Caco-2 (cell line): ENCODE data around the gene CD151. TPM values are rescaled to one million over a fixed set of nuclear protein-coding genes. Genes with fewer than 3 reads are reported as not detected.
A peak's percentile ranks its signal among the peaks of the same experiment; 100 is the strongest.

Experiments used
- BruUV-seq: library from RNA; stranded (reverse); fragments of 400-500 nt; replicated peaks from 2 replicates; lab custom pipeline; 2021; lab: Mats Ljungman, UMichigan
- CTCF ChIA-PET: fragments of 300-600 bp; sonication (Branson Sonifier 250); formaldehyde crosslinking; loops from one replicate; lab custom pipeline; 2022; ENCODE audit warnings: antibody characterized with exemption; lab: Charles Lee
- POLR2A ChIA-PET: fragments of 300-600 bp; sonication (Branson Sonifier 250); formaldehyde crosslinking; loops from one replicate; lab custom pipeline; 2022; ENCODE audit warnings: antibody characterized with exemption; lab: Charles Lee
- DNase-seq, 2 experiments: peaks; one replicate each; pipeline versions ENCODE4 v3.0.0 to v3.0.0-alpha.2; 2020 to 2022
- H3K27me3 ChIP-seq: replicated peaks from 2 replicates; pipeline ENCODE4 v1.6.0; 2011; ENCODE audit warnings: low read length; ENCODE audit not compliant: control insufficient read depth, insufficient read depth
- H3K36me3 ChIP-seq: 2 replicates; pipeline ENCODE4 v1.5.1; 2011; ENCODE audit warnings: low read length; ENCODE audit not compliant: control insufficient read depth, insufficient read depth
- H3K4me1 ChIP-seq: fragments of 250-450 bp; sonication (Bioruptor Pico); 2 replicates; pipeline ENCODE4 v1.5.1; 2020; ENCODE audit warnings: mild to moderate bottlenecking
- H3K4me3 ChIP-seq: 2 replicates; pipeline ENCODE4 v1.5.1; 2011; ENCODE audit warnings: low read depth, mild to moderate bottlenecking, control low read depth, low read length
- H3K9me3 ChIP-seq: fragments of 250-450 bp; sonication (Bioruptor Pico); 2 replicates; pipeline ENCODE4 v1.5.1; 2020; ENCODE audit warnings: mild to moderate bottlenecking, moderate library complexity
- H3K27ac Mint-ChIP-seq: one replicate; pipeline ENCODE4 v1.8.0; 2022; ENCODE audit warnings: mixed read lengths; ENCODE audit not compliant: unreplicated experiment
- H3K27me3 Mint-ChIP-seq: one replicate; pipeline ENCODE4 v1.8.0; 2022; ENCODE audit warnings: mixed read lengths; ENCODE audit not compliant: insufficient read depth, unreplicated experiment
- H3K36me3 Mint-ChIP-seq: one replicate; pipeline ENCODE4 v1.8.0; 2022; ENCODE audit warnings: mild to moderate bottlenecking, mixed read lengths; ENCODE audit not compliant: insufficient read depth, unreplicated experiment
- H3K4me1 Mint-ChIP-seq: one replicate; pipeline ENCODE4 v1.8.0; 2022; ENCODE audit warnings: low read depth, mixed read lengths; ENCODE audit not compliant: unreplicated experiment
- H3K4me3 Mint-ChIP-seq: one replicate; pipeline ENCODE4 v1.8.0; 2022; ENCODE audit warnings: mild to moderate bottlenecking, moderate library complexity, mixed read lengths; ENCODE audit not compliant: unreplicated experiment
- H3K9me3 Mint-ChIP-seq: one replicate; pipeline ENCODE4 v1.8.0; 2022; ENCODE audit warnings: mixed read lengths; ENCODE audit not compliant: unreplicated experiment
- CTCF ChIP-seq, 2 experiments: fragments of 200-600 bp in 1 of 2; IDR thresholded peaks; 1 replicate in 1 of 2; 2 replicates in 1 of 2; pipeline versions ENCODE4 v1.5.1 to v1.8.0; 2011 to 2022; ENCODE audit warnings: antibody characterized with exemption in 1 of 2, control low read depth in 1 of 2, inconsistent platforms in 1 of 2, low read depth in 1 of 2, low read length in 1 of 2, mild to moderate bottlenecking in 1 of 2, moderate library complexity in 1 of 2; ENCODE audit not compliant: insufficient read depth in 1 of 2, severe bottlenecking in 1 of 2, unreplicated experiment in 1 of 2
- intact Hi-C: fragments of 100-400 bp; cut with micrococcal nuclease; formaldehyde crosslinking; loops from one replicate; pipeline ENCODE4 v1.10.0; 2022; ENCODE audit not compliant: unreplicated experiment
- total RNA-seq: library from RNA; stranded (reverse); gene quantifications from 2 replicates; pipeline ENCODE4 v1.2.3, GENCODE V29; 2022

CD151 gene
- total RNA-seq, 1 experiment from 2014 or later, result 268 TPM

- no peak for TF ChIP-seq CTCF (IDR thresholded peaks at IDR 0.05; ENCODE audit: insufficient read depth in 1 of 2, low read depth in 1 of 2, low read length in 1 of 2, severe bottlenecking in 1 of 2, unreplicated experiment in 1 of 2)
- Mint-ChIP-seq H3K4me1 (peaks cover 13% of the 10 kb centered on the region), H3K4me3 (no peak overlapping the region), H3K27ac (no peak overlapping the region), H3K36me3 (peaks cover 43% of the 10 kb centered on the region), H3K27me3 (no peaks in the 10 kb centered on the region), H3K9me3 (no peaks in the 10 kb centered on the region)
- no peaks in the 10 kb centered on the region for H3K27me3 ChIP-seq
- H3K36me3 ChIP-seq, result peaks cover 2% of the 10 kb centered on the region
- peaks cover 48% of the 10 kb centered on the region for H3K4me1 ChIP-seq
- POLR2A ChIA-PET, result no interaction called here
- no peaks in the 10 kb centered on the region for H3K9me3 ChIP-seq
- CTCF ChIA-PET, result interaction anchor here (0.6 kb wide), 1 partner anchor 12 kb away, joined by 4 read pairs; no protein-coding TSS in a partner anchor
- intact Hi-C loops, result no loop called here
- H3K4me3 ChIP-seq, result no peak overlapping the region
- no peak for DNase-seq
- BruUV-seq, result no TSS peak
Measured at GRCh38 chr11:823441-824291, 9.1 kb upstream of the CD151 start.

- BruUV-seq, result no TSS peak
- Mint-ChIP-seq H3K4me1 (peaks cover 13% of the 10 kb centered on the region), H3K27ac (no peak overlapping the region), H3K4me3 (no peak overlapping the region), H3K9me3 (no peaks in the 10 kb centered on the region), H3K36me3 (peaks cover 41% of the 10 kb centered on the region), H3K27me3 (no peaks in the 10 kb centered on the region)
- POLR2A ChIA-PET, result no interaction called here
- Histone ChIP-seq H3K9me3 (no peaks in the 10 kb centered on the region), H3K27me3 (no peaks in the 10 kb centered on the region), H3K36me3 (peaks cover 2% of the 10 kb centered on the region), H3K4me1 (peaks cover 44% of the 10 kb centered on the region), H3K4me3 (no peak overlapping the region)
- intact Hi-C loops, result no loop called here
- DNase-seq, result no peak
- CTCF ChIA-PET, result interaction anchor here (0.6 kb wide), 1 partner anchor 12 kb away, joined by 4 read pairs; no protein-coding TSS in a partner anchor
- no peak for TF ChIP-seq CTCF (IDR thresholded peaks at IDR 0.05; ENCODE audit: insufficient read depth in 1 of 2, low read depth in 1 of 2, low read length in 1 of 2, severe bottlenecking in 1 of 2, unreplicated experiment in 1 of 2)
Measured at GRCh38 chr11:824292-824880, 8.4 kb upstream of the CD151 start.

- Histone ChIP-seq H3K4me1 (peaks cover 49% of the 10 kb centered on the region), H3K9me3 (no peaks in the 10 kb centered on the region), H3K27me3 (no peaks in the 10 kb centered on the region), H3K36me3 (peaks cover 2% of the 10 kb centered on the region), H3K4me3 (no peak overlapping the region)
- intact Hi-C loops, result no loop called here
- no peak for TF ChIP-seq CTCF (IDR thresholded peaks at IDR 0.05; ENCODE audit: insufficient read depth in 1 of 2, low read depth in 1 of 2, low read length in 1 of 2, severe bottlenecking in 1 of 2, unreplicated experiment in 1 of 2)
- ChIA-PET POLR2A (no interaction called here), CTCF (no interaction called here)
- BruUV-seq, result no TSS peak
- H3K27ac Mint-ChIP-seq, result peak overlapping the region; percentile 8
- H3K4me3 Mint-ChIP-seq, result no peak overlapping the region
- peaks cover 13% of the 10 kb centered on the region for H3K4me1 Mint-ChIP-seq
- peaks cover 41% of the 10 kb centered on the region for H3K36me3 Mint-ChIP-seq
- no peak for DNase-seq
- no peaks in the 10 kb centered on the region for H3K27me3 Mint-ChIP-seq
- H3K9me3 Mint-ChIP-seq, result no peaks in the 10 kb centered on the region
Measured at GRCh38 chr11:824942-825341, 7.8 kb upstream of the CD151 start.
